Left cardiac atrium (tissue), 2 donors: ENCODE results near the gene TAAR2. TPM values are rescaled to one million over a fixed set of nuclear protein-coding genes. Genes with fewer than 3 reads are reported as not detected.

ENCODE experiments used
- total RNA-seq, 2 donors: library from RNA; stranded (reverse); fragmentation: NEBNext Ultra II Directional; extraction: Animal tissue kit (Norgen Biotek cat#: 25700); gene quantifications; one replicate each; pipeline ENCODE4 v1.2.1, GENCODE V29; 2021
- donor health status: DM: no; HTN: yes; CAD: no; lungs with severe emphysema.
- donor health status: DM: yes; HTN: yes; CAD: no.

The TAAR2 gene
- total RNA-seq, 2 donors from 2014 or later = not detected

Other genes starting within 250 kb of the TAAR2 start
- gene MOXD1, start 222.8 kb downstream of the TAAR2 start, total RNA-seq = 1 to 10 TPM; 2.2 to 3.6 TPM
- gene STX7, start 111.2 kb downstream of the TAAR2 start, total RNA-seq = 10 to 100 TPM; 46.4 to 53.0 TPM
- not detected for gene TAAR9, start 86.0 kb downstream of the TAAR2 start, total RNA-seq
- not detected for gene TAAR8, start 71.6 kb downstream of the TAAR2 start, total RNA-seq
- not detected for gene TAAR6, start 54.0 kb downstream of the TAAR2 start, total RNA-seq
- not detected for gene TAAR5, start 34.5 kb downstream of the TAAR2 start, total RNA-seq
- gene TAAR1, start 34.9 kb upstream of the TAAR2 start, total RNA-seq = not detected
- gene VNN1, start 89.8 kb upstream of the TAAR2 start, total RNA-seq = 1 to 10 TPM; 1.1 to 4.5 TPM
- gene VNN2, start 133.6 kb upstream of the TAAR2 start, total RNA-seq = 1 to 10 TPM; 3.8 to 4.1 TPM
- gene SLC18B1, start 174.4 kb upstream of the TAAR2 start, total RNA-seq = 1 to 10 TPM; 5.4 to 5.9 TPM
- gene RPS12, start 190.3 kb upstream of the TAAR2 start, total RNA-seq = 100 to 1,000 TPM; 647 to 723 TPM